Transverse colon (tissue), 3 donors: ENCODE data around the gene WNK2.

Experiments used
- POLR2A ChIP-seq: fragments of 450-650 bp; IDR thresholded peaks from one replicate; pipeline ENCODE4 v1.6.1; 2016; ENCODE audit warnings: antibody characterized with exemption, mild to moderate bottlenecking, moderate library complexity
- POLR2AphosphoS5 ChIP-seq, 3 donors: sonication (generic); formaldehyde crosslinking; IDR thresholded peaks; one replicate each; pipeline ENCODE4 v1.6.1; 2016; ENCODE audit warnings: antibody characterized with exemption in 3 of 3

DNA sequence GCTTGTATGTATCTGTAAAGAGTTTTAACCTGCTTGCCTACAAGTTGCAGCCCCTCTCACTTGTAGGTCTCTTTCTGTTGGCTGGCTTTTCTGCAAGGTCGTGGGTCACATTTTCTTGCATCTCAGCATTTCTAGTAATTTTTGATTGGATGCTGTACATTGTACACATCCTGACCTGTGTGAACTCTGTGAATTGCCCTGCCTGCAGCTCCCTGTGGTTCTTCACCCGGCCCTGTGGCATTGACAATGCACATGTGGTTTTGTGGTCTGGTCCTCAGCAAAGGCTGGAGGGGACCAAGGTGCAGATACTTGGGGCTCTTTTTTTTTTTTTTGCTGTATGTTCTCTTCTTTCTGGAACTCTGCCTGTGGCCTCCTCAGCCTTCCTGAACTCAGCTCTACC is 53.6 kb downstream of the WNK2 start:
- TF ChIP-seq POLR2A: no peak
- no peak for TF ChIP-seq POLR2AphosphoS5 (IDR thresholded peaks at IDR 0.05)
